Right renal pelvis (tissue), 4 donors: Measurements from ENCODE around the gene ACVR2B. TPM values are rescaled to one million over a fixed set of nuclear protein-coding genes. Genes with fewer than 3 reads are reported as not detected.

Experiments used
- DNase-seq, 4 donors: peaks; one replicate each; pipeline ENCODE4 v3.0.0-alpha.2; 2013; ENCODE audit warnings: low read depth in 4 of 4, low spot score in 3 of 4, missing footprints in 1 of 4
- polyA plus RNA-seq, 4 donors: library from polyadenylated mRNA; unstranded; fragments of 120-200 nt; gene quantifications; one replicate each; pipeline ENCODE4 v1.2.1, GENCODE V29; 2013; ENCODE audit not compliant: insufficient read length in 4 of 4

The ACVR2B gene
- polyA plus RNA-seq, 4 donors: 15.5 to 18.6 (median 16.8) TPM

DNA sequence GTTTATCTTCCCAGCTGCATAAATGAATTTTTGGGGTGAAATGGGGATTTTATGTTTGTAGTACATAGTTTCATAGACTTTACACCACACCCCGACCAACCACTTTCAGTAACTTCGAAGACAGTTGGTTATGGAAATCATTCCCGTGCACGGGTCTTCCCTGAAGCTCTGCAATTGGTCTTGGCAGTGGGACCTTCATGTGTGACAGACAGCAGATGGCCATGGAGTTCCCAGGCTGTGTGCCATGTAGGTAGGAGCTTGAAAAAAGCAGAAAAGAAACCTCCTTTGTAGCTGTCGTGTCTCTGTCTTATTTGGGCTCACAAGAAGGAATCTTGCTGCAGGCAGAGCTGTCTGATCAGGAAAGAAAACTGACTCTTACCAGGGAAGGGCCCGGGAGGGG, 68.3 kb downstream of the ACVR2B start:
- no peak for DNase-seq

DNA sequence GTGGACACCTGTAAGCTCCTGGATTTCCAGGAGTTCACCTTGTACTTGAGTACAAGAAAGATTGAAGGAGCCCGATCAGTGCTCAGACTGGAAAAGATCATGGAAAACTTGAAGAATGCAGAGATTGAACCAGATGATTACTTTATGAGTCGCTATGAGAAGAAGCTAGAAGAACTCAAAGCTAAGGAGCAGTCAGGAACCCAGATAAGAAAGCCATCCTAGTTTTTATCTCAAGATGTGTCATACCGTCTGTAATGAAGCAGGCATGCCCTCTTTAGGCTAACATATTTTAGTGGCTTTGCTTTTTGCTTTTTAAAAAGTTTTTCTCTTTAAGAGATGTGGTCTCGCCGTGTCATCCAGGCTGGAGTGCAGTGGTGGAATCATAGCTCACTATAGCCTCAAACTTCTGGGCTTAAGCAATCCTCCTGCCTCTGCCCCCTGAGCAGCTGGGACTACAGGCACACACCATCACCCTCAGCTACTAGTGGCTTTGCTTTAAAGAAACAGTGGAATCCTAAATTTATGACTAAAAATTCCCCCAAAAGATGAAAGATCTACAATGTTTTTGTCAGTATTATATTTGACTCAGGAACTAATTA, 70.5 kb downstream of the ACVR2B start:
- no peak for DNase-seq

DNA sequence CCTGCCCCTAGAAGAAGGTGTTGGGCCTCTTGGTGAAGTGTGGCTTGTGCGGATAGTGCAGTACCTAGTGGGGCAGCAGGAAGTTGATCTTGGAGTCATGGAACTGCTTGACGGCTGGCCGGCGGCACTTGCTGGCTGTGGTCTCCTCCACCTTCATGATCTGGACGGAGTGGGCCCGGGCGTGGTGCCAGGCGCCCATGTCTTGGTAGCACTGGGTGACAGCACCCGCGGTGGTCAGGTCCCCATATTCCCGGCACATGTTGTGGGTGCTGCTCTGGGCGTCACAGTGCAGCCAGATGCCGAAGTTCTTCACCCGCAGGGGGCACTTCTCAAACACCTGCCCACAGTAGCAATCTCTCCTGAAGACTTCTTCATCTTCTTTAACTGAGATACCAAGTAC, 73.1 kb downstream of the ACVR2B start:
- DNase-seq: no peak

DNA sequence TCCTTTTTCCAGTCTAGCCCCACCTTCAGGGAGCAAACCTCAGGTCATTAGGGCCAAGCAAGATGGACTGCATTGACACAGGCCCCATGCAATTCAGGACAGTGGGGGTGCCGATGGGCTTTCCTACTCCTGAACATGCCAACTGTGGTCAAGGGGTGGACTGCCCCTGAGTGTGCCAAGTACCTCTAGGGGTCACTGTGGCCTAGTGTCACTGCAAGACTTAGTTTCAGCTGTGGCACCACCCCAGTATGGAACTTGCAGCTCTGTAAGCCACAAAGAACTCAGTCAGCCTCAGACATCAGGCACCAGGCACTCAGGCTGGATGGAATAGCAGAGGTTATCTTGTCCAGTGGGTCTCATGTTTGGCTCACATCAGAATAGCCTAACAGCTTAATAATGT, 74.8 kb downstream of the ACVR2B start:
- DNase-seq: no peak

DNA sequence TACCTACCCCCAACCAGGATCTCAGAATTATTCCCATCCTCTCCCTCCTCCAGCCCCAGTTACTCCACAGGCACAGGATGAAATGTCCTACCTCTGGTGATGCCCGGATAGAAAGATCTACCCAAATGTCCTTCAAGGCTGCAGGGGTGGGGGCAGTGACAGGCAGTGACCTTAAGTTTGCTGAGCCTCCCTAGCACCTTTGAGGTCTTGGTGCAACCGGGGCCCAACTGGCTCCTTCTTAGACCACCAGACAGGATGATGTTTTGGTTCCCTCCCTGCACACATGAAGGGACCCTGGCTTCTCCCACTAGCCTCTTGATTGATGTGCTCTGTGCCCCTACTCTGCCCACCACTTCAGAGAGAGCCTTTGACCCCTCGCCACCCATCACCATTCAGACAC, 78.8 kb downstream of the ACVR2B start:
- no peak for DNase-seq

DNA sequence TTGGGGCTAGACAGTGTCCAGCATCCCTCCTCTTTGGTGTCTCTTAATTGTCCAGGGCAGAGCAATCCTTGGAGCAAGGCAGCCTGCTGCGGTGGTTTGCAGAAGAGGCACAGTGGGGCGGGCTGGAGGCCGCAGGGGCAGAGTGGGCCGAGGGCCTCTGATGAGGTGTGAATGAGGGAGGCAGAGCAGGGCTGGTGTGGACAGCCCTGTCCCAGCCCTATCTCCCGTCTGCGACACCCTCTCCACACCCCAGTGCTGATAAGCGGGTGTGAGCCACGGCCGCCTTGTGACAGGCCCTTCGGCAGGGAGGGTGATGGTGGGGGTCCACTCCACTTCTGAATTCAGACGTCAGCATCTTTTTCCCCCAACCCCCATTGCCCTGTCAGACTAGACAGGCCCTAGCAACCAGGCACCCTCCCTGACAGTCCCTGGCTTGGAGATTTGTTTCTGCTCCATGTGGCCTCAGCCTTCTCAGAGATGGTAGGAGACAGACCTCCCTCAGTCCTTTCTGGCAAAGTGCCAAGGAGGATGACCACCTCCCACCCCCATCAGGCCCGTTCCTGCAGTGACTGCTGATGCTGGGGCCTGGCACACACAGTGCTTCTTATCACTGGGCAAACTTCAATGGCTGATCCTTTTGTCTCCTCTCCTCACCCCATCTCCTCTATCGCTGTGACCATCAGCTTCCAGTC, 79.7 kb downstream of the ACVR2B start:
- no peak for DNase-seq

DNA sequence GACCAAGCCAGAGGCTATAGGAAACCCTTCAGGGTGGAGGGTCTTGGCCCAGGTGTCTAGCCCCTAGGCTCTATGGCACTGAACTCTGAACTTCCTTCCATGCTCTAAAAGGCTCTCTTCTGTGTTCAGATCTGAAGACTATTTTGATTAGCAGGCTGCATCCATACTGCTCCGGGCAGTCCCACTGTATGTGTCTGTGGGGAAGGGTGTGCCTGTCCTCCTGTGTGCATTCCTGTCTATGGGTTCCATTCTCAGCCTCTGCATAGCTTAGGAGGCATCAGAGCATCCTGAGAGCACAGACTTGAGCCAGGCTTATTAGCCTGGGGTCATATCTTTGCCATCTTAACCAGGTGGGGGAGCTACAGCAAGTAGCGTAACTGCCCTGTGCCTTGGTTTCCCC, 80.5 kb downstream of the ACVR2B start:
- no peak for DNase-seq

DNA sequence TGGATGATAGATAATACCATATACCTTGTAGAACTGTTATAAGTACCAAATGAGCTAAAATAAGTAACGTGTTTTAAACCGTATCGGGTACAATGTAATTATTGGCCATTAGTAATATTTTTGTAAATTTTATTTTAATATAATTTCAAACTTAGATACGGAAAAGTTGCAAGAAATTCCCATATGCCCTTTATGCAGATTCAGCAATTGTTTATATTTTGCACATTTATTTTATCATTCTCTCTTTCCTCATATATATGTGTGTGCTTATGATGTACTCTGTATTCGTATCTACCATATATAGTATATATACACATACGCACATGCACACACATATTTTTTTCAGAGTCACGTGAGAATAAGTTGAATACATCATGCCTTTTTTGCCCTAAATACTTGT, 80.9 kb downstream of the ACVR2B start:
- no peak for DNase-seq

DNA sequence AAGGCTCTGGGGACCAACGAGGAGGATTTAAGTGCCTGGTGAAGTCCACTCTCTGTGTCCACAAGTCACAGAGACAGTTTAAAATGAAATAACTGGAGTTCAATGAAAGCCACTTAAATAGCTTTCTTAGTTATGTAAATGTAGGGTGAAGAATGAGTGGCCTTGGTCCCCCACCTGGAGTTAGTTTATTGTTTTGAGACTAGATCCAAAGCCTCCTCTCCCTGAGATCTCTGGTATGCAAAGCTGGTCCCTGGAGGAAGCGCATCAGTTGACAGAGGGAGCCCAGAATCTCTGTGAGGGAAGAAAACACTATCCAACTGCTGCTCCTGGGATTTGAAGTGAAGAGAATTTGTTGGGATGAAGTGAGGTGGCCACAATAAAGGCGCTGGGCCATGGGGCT, 83.0 kb downstream of the ACVR2B start:
- no peak for DNase-seq

DNA sequence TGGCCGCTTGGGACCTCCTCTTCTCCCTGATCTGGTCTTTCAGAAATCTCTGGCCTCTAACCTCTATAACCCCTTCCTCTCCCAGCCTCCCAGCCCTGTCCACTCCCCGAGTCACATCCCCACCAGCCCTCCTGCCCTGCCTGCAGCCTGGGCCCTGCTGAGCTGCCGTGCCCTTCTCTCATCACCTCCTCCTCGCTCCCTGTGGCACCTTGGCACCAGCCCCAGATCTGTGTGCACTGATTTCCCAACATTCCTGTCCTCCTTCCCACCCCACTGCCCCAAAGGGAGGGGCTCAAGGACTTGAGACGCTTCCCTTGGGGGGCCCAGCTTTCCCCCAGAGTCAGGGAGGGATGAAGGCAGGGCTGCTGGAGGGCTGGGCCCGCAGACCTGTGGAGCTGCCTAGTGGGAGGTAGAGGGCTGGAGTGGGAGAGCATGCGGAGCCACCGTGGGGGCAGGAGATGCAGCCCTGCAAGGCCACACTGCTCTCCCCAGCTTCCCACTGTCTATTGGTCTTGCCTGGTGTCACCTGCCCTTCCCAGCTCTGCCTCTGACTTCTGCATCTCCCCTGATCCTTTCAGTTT, 85.2 kb downstream of the ACVR2B start:
- no peak for DNase-seq

DNA sequence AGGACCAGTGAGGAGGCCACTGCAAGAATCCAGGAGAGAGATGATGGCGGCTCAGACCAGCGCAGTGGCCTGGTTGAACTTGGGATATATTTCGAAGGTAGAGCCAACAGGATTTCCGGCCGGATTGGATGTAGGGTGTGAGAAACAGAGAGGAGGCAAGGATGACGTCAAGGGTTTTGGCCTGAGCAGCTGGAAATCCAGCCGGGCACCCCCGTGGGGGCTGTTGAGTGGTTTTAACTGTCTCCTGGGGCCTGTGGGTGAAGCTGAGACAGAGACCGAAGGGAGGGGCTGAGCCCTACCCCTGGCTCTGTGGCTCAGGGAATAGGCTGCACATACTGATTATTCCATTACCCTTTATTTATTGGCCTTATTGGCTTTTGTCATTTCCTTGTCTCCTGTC, 88.1 kb downstream of the ACVR2B start:
- no peak for DNase-seq

Other genes with a start within 250 kb of the ACVR2B start
- gene SLC22A13, start 188.1 kb upstream of the ACVR2B start, polyA plus RNA-seq: 1 to 10 TPM; 1.6 to 4.1 (median 2.5) TPM
- gene SLC22A14, start 171.6 kb upstream of the ACVR2B start, polyA plus RNA-seq: under 1 TPM; 0.32 to 0.57 (median 0.42) TPM
- 10 to 100 TPM in 2 of 4 donors, 1 to 10 TPM in 2; 9.3 to 11.0 (median 10.0) TPM for gene XYLB, start 107.1 kb upstream of the ACVR2B start, polyA plus RNA-seq
- gene EXOG, start 42.5 kb downstream of the ACVR2B start, polyA plus RNA-seq: 10 to 100 TPM; 11.7 to 16.2 (median 14.1) TPM
- gene SCN5A, start 195.8 kb downstream of the ACVR2B start, polyA plus RNA-seq: 1 to 10 TPM in 2 of 4 donors, under 1 TPM in 2; 0.89 to 1.2 (median 1.1) TPM